H1 (cell line): ENCODE measurements around the gene SPAG17. TPM values are rescaled to one million over a fixed set of nuclear protein-coding genes. Genes with fewer than 3 reads are reported as not detected.

Source experiments
- ASH2L ChIP-seq: fragments of 200-600, 300-600 bp; sonication (generic); IDR thresholded peaks from one replicate; pipeline ENCODE4 v1.7.1; 2017; ENCODE audit warnings: low read length
- KDM5A ChIP-seq: fragments of 200-600 bp; IDR thresholded peaks from 2 replicates; pipeline ENCODE4 v1.7.1; 2012; ENCODE audit warnings: mild to moderate bottlenecking, low read length, inconsistent platforms, mixed read lengths
- RNF2 ChIP-seq: fragments of 200-900, 300-1000 bp; sonication (generic); IDR thresholded peaks from 2 replicates; pipeline ENCODE4 v1.7.1; 2016; ENCODE audit warnings: borderline replicate concordance, low read depth, mild to moderate bottlenecking, antibody characterized with exemption, low read length; ENCODE audit not compliant: poor library complexity, severe bottlenecking; ENCODE audit errors: missing control alignments
- RXRA ChIP-seq: IDR thresholded peaks from 2 replicates; pipeline ENCODE4 v1.6.1; 2011; ENCODE audit warnings: low read depth, mild to moderate bottlenecking, low read length, moderate library complexity; ENCODE audit not compliant: insufficient read depth
- SAP30 ChIP-seq: fragments of 300-600 bp; sonication (generic); IDR thresholded peaks from 2 replicates; pipeline ENCODE4 v1.7.1; 2012; ENCODE audit warnings: low read length, moderate library complexity, mild to moderate bottlenecking, inconsistent platforms; ENCODE audit not compliant: insufficient read depth, insufficient replicate concordance
- SIRT6 ChIP-seq: IDR thresholded peaks from one replicate; pipeline ENCODE4 v1.7.1; 2012; ENCODE audit warnings: low read length, inconsistent platforms
- polyA plus RNA-seq, 7 experiments: library from polyadenylated mRNA; depleted of rRNA in 3 of 7; stranded (reverse) in 5 of 7; unstranded in 2 of 7; fragments of >200 nt in 5 of 7; fragments of 200-250 nt in 2 of 7; gene quantifications; 1 replicate in 5 of 7; 2 replicates in 1 of 7; 4 replicates in 1 of 7; pipeline versions ENCODE4 v1.2.1 to v1.2.3, GENCODE V29; 2011 to 2013; ENCODE audit warnings: missing spikeins in 2 of 7, mixed read lengths in 2 of 7
- total RNA-seq: library from RNA; stranded (reverse); fragmentation: NEBNext Ultra II Directional; extraction: Animal tissue kit (Norgen Biotek cat#: 25700); gene quantifications from 2 replicates; pipeline ENCODE4 v1.2.1, GENCODE V29; 2021
- TF ChIP-seq, protein P1 (sequence below): fragments of 300-600 bp; sonication (generic); IDR thresholded peaks from 2 replicates; pipeline ENCODE4 v1.7.1; 2012; ENCODE audit warnings: low read length, moderate library complexity, mild to moderate bottlenecking, inconsistent platforms; ENCODE audit not compliant: insufficient replicate concordance

The SPAG17 gene
- total and polyA plus RNA-seq, 2 of the 8 experiments (the other 6 are each of a cell fraction or from before 2014, with no cell fraction given) = 0.56 to 0.62 TPM

DNA sequence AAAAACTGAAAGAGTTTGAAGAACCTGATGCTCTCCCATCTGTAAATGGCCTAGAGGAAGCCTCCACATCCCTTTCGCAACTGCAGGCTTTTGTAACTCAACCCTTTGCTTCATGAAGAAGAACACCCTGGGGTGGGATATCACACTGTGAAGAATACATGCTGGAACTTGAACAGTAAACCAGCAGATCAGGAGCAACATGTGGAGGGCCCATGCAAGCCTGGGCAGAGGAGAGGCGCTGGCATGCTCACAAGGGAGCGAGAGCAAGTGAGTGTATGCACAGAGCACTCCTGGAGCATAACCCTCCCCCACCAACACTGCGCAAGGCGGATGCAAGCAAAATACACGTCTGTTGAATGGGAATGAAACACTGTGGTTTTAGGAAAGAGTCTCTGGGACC lies 24.6 kb upstream of the SPAG17 start (continued):
- TF ChIP-seq, protein P1, sequence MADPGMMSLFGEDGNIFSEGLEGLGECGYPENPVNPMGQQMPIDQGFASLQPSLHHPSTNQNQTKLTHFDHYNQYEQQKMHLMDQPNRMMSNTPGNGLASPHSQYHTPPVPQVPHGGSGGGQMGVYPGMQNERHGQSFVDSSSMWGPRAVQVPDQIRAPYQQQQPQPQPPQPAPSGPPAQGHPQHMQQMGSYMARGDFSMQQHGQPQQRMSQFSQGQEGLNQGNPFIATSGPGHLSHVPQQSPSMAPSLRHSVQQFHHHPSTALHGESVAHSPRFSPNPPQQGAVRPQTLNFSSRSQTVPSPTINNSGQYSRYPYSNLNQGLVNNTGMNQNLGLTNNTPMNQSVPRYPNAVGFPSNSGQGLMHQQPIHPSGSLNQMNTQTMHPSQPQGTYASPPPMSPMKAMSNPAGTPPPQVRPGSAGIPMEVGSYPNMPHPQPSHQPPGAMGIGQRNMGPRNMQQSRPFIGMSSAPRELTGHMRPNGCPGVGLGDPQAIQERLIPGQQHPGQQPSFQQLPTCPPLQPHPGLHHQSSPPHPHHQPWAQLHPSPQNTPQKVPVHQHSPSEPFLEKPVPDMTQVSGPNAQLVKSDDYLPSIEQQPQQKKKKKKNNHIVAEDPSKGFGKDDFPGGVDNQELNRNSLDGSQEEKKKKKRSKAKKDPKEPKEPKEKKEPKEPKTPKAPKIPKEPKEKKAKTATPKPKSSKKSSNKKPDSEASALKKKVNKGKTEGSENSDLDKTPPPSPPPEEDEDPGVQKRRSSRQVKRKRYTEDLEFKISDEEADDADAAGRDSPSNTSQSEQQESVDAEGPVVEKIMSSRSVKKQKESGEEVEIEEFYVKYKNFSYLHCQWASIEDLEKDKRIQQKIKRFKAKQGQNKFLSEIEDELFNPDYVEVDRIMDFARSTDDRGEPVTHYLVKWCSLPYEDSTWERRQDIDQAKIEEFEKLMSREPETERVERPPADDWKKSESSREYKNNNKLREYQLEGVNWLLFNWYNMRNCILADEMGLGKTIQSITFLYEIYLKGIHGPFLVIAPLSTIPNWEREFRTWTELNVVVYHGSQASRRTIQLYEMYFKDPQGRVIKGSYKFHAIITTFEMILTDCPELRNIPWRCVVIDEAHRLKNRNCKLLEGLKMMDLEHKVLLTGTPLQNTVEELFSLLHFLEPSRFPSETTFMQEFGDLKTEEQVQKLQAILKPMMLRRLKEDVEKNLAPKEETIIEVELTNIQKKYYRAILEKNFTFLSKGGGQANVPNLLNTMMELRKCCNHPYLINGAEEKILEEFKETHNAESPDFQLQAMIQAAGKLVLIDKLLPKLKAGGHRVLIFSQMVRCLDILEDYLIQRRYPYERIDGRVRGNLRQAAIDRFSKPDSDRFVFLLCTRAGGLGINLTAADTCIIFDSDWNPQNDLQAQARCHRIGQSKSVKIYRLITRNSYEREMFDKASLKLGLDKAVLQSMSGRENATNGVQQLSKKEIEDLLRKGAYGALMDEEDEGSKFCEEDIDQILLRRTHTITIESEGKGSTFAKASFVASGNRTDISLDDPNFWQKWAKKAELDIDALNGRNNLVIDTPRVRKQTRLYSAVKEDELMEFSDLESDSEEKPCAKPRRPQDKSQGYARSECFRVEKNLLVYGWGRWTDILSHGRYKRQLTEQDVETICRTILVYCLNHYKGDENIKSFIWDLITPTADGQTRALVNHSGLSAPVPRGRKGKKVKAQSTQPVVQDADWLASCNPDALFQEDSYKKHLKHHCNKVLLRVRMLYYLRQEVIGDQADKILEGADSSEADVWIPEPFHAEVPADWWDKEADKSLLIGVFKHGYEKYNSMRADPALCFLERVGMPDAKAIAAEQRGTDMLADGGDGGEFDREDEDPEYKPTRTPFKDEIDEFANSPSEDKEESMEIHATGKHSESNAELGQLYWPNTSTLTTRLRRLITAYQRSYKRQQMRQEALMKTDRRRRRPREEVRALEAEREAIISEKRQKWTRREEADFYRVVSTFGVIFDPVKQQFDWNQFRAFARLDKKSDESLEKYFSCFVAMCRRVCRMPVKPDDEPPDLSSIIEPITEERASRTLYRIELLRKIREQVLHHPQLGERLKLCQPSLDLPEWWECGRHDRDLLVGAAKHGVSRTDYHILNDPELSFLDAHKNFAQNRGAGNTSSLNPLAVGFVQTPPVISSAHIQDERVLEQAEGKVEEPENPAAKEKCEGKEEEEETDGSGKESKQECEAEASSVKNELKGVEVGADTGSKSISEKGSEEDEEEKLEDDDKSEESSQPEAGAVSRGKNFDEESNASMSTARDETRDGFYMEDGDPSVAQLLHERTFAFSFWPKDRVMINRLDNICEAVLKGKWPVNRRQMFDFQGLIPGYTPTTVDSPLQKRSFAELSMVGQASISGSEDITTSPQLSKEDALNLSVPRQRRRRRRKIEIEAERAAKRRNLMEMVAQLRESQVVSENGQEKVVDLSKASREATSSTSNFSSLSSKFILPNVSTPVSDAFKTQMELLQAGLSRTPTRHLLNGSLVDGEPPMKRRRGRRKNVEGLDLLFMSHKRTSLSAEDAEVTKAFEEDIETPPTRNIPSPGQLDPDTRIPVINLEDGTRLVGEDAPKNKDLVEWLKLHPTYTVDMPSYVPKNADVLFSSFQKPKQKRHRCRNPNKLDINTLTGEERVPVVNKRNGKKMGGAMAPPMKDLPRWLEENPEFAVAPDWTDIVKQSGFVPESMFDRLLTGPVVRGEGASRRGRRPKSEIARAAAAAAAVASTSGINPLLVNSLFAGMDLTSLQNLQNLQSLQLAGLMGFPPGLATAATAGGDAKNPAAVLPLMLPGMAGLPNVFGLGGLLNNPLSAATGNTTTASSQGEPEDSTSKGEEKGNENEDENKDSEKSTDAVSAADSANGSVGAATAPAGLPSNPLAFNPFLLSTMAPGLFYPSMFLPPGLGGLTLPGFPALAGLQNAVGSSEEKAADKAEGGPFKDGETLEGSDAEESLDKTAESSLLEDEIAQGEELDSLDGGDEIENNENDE = no peak
- TF ChIP-seq SIRT6 = no peak
- TF ChIP-seq RXRA = no peak
- no peak for TF ChIP-seq RNF2
- TF ChIP-seq ASH2L = no peak
- TF ChIP-seq KDM5A = no peak
- no peak for TF ChIP-seq SAP30
